ENCODE measurements around the gene OR1F1. TPM values are rescaled to one million over a fixed set of nuclear protein-coding genes. Genes with fewer than 3 reads are reported as not detected.

Gene OR1F1
- total RNA-seq, 4 donors from 2014 or later, result not detected

GRCh38 chr16:3157229-3158025 is 30.6 kb upstream of the OR1F1 start:
- no peaks in the 10 kb centered on the region for H3K36me3 ChIP-seq
- no peak for TF ChIP-seq POLR2AphosphoS5 (IDR thresholded peaks at IDR 0.05)
- TF ChIP-seq EP300 (IDR thresholded peaks at IDR 0.05), result no peak
- TF ChIP-seq CTCF (IDR thresholded peaks at IDR 0.05), result no peak
- TF ChIP-seq POLR2A (IDR thresholded peaks at IDR 0.05), result no peak
- H3K4me1 ChIP-seq, result peaks cover 0 to 33% (median 0%) of the 10 kb centered on the region in 3 donors
- WGBS, 2 donors (ENCODE audit: low coverage in 1 of 2), result 4% methylated on average over 8 of the region's 59 CpGs; no CpG with 5 or more reads in 1 of the 2 donors
- H3K27me3 ChIP-seq, result peaks cover 26% of the 10 kb centered on the region
- peak overlapping the region; percentile 45 to 95 (median 89) for H3K27ac ChIP-seq
- peak; percentile 7 for ATAC-seq
- H3K9me3 ChIP-seq, result peaks cover 0 to 9% (median 0%) of the 10 kb centered on the region in 3 donors
- peak overlapping the region; percentile 68 to 91 for H3K4me3 ChIP-seq

- Histone ChIP-seq H3K9me3 (peaks cover 0 to 9% (median 0%) of the 10 kb centered on the region in 3 donors), H3K36me3 (no peaks in the 10 kb centered on the region), H3K4me3 (peak overlapping the region; percentile 68 to 91), H3K27ac (peak overlapping the region; percentile 45 to 95 (median 89)), H3K27me3 (peaks cover 29% of the 10 kb centered on the region), H3K4me1 (peaks cover 0 to 28% (median 0%) of the 10 kb centered on the region in 3 donors)
- no peak for TF ChIP-seq EP300 (IDR thresholded peaks at IDR 0.05)
- TF ChIP-seq CTCF (IDR thresholded peaks at IDR 0.05), result no peak
- no peak for TF ChIP-seq POLR2A (IDR thresholded peaks at IDR 0.05)
- TF ChIP-seq POLR2AphosphoS5 (IDR thresholded peaks at IDR 0.05), result no peak
- WGBS, 2 donors (ENCODE audit: low coverage in 1 of 2), result 0% methylated on average over 2 of the region's 27 CpGs; no CpG with 5 or more reads in 1 of the 2 donors
- peak; percentile 21 for ATAC-seq
Measured at GRCh38 chr16:3158026-3158509, 29.9 kb upstream of the OR1F1 start.

- peak overlapping the region; percentile 45 to 95 (median 89) for H3K27ac ChIP-seq
- peaks cover 35% of the 10 kb centered on the region for H3K27me3 ChIP-seq
- H3K4me3 ChIP-seq, result peak overlapping the region; percentile 68 to 91
- peak; percentile 93 for ATAC-seq
- TF ChIP-seq CTCF (IDR thresholded peaks at IDR 0.05) (no peak), EP300 (IDR thresholded peaks at IDR 0.05) (no peak), POLR2A (IDR thresholded peaks at IDR 0.05) (peak in 1 of 2 donors; percentile 7), POLR2AphosphoS5 (IDR thresholded peaks at IDR 0.05) (no peak)
- H3K9me3 ChIP-seq, result peaks cover 0 to 9% (median 0%) of the 10 kb centered on the region in 3 donors
- 0 to 1% methylated on average over 12 to 16 of the region's 70 CpGs for WGBS, 2 donors (ENCODE audit: low coverage in 1 of 2)
- peaks cover 0 to 28% (median 0%) of the 10 kb centered on the region in 3 donors for H3K4me1 ChIP-seq
- H3K36me3 ChIP-seq, result no peaks in the 10 kb centered on the region
Measured at GRCh38 chr16:3158510-3159314, 29.3 kb upstream of the OR1F1 start.

GRCh38 chr16:3161235-3162018 is 26.6 kb upstream of the OR1F1 start:
- ATAC-seq, result no peak
- H3K4me3 ChIP-seq, result no peak overlapping the region
- TF ChIP-seq EP300 (IDR thresholded peaks at IDR 0.05) (no peak), POLR2A (IDR thresholded peaks at IDR 0.05) (no peak), CTCF (IDR thresholded peaks at IDR 0.05) (no peak), POLR2AphosphoS5 (IDR thresholded peaks at IDR 0.05) (no peak)
- H3K27ac ChIP-seq, result no peak overlapping the region
- peaks cover 0 to 36% (median 0%) of the 10 kb centered on the region in 3 donors for H3K4me1 ChIP-seq
- no peaks in the 10 kb centered on the region for H3K9me3 ChIP-seq
- peaks cover 46% of the 10 kb centered on the region for H3K27me3 ChIP-seq
- H3K36me3 ChIP-seq, result no peaks in the 10 kb centered on the region
- 77 to 91% methylated on average over 5 to 19 of the region's 36 CpGs for WGBS, 2 donors (ENCODE audit: low coverage in 1 of 2)
